Coronary artery (tissue), 2 donors: ENCODE data around the gene CCDC70.

Experiments used
- DNase-seq: peaks from one replicate; pipeline ENCODE4 v3.0.0-alpha.2; 2017; ENCODE audit warnings: low spot score
- H3K27ac ChIP-seq, 2 donors: fragments of 200-600 bp; sonication (generic); one replicate each; pipeline ENCODE4 v1.5.1; 2016 to 2019
- H3K4me3 ChIP-seq: fragments of 200-600 bp; sonication (generic); 2 replicates; pipeline ENCODE4 v1.5.1; 2016; ENCODE audit warnings: mild to moderate bottlenecking, moderate library complexity
- TF ChIP-seq, protein P1 (sequence below): fragments of 200-600 bp; sonication (generic); IDR thresholded peaks from one replicate; pipeline ENCODE4 v1.5.1; 2019; ENCODE audit warnings: antibody characterized with exemption

Gene CCDC70

DNA sequence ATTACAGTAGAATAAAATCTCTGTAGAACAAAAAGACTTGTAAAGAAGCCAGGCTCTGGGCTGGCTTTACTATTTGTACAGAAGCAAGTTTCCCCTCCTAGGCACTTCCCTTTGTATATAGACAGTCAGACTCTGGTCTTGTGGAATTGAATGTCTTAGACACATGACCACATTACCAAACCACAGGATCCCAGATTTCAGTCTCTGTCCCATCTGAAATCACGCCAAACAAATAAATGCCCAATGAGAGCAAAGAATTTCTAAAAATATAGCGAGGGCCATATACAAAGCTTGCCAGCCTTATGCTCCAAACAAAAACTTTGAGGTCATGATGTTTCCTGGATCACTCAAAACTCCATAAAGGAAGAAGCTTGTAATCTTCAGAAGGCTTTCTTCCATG is 23.9 kb downstream of the CCDC70 start:
- Histone ChIP-seq H3K4me3 (no peak overlapping the region), H3K27ac (no peak overlapping the region)
- DNase-seq: no peak
- TF ChIP-seq, protein P1, sequence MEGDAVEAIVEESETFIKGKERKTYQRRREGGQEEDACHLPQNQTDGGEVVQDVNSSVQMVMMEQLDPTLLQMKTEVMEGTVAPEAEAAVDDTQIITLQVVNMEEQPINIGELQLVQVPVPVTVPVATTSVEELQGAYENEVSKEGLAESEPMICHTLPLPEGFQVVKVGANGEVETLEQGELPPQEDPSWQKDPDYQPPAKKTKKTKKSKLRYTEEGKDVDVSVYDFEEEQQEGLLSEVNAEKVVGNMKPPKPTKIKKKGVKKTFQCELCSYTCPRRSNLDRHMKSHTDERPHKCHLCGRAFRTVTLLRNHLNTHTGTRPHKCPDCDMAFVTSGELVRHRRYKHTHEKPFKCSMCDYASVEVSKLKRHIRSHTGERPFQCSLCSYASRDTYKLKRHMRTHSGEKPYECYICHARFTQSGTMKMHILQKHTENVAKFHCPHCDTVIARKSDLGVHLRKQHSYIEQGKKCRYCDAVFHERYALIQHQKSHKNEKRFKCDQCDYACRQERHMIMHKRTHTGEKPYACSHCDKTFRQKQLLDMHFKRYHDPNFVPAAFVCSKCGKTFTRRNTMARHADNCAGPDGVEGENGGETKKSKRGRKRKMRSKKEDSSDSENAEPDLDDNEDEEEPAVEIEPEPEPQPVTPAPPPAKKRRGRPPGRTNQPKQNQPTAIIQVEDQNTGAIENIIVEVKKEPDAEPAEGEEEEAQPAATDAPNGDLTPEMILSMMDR: no peak

DNA sequence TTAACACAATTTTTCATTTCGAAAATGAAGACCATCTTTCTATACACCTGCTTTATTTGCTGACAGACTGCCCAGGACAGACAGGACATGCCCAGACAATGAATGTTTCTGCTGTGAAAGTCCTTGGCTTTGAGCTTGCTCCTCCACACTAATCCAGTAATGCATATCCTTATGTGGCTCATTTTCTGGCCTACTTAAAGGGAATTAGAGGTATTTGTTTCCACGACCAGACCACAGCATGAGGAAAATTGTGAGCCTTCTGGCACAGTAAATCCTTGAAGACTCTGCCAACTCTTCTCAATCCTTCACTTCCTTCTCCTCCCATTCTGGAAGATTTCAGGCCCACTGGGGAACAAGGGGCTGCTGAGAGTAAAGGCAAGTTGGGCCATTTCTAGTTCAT is 25.7 kb downstream of the CCDC70 start:
- Histone ChIP-seq H3K27ac (no peak overlapping the region), H3K4me3 (no peak overlapping the region)
- no peak for DNase-seq
- TF ChIP-seq, protein P1: no peak

DNA sequence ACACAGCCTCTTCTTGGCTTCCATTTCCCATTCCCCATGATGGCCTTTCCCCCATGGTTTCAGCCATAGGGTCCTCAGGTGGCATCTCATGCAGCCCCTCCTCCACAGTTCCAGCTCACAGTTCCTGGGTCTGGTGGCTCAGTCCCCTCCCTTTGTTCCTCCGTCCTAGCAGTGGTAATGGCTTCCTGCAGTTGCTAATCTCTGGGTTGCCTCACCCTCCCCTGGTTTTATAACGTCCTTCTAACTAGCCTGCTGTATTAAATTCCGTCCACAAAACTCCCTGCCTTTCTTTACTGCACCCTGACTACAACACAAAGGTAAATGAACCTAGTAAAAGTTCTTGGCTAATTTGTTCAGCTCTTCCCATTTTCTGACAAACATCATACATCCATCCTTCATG is 30.9 kb downstream of the CCDC70 start:
- no peak for DNase-seq
- H3K27ac ChIP-seq: no peak overlapping the region
- H3K4me3 ChIP-seq: no peak overlapping the region
- TF ChIP-seq, protein P1: no peak

DNA sequence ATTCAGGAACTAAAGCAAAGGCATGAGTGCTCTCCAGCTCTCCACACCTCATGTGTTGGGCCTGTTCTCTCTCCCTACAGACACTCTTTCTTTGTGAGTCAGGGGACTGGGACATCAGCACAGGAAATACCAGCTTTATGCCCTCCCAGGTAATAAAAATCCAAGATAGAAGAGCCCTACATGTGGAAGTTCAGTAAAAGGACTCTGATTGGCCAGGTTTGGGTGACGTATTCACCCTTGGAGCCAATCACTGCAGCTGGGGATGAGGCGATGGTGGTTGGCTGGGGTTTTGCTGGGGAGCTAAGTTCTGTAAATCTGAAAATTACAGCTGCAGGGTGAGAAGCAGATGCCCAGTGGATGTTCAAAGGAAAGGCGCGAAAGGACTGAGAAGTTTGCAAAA is 32.5 kb downstream of the CCDC70 start:
- H3K27ac ChIP-seq: no peak overlapping the region
- no peak overlapping the region for H3K4me3 ChIP-seq
- TF ChIP-seq, protein P1: no peak
- no peak for DNase-seq

DNA sequence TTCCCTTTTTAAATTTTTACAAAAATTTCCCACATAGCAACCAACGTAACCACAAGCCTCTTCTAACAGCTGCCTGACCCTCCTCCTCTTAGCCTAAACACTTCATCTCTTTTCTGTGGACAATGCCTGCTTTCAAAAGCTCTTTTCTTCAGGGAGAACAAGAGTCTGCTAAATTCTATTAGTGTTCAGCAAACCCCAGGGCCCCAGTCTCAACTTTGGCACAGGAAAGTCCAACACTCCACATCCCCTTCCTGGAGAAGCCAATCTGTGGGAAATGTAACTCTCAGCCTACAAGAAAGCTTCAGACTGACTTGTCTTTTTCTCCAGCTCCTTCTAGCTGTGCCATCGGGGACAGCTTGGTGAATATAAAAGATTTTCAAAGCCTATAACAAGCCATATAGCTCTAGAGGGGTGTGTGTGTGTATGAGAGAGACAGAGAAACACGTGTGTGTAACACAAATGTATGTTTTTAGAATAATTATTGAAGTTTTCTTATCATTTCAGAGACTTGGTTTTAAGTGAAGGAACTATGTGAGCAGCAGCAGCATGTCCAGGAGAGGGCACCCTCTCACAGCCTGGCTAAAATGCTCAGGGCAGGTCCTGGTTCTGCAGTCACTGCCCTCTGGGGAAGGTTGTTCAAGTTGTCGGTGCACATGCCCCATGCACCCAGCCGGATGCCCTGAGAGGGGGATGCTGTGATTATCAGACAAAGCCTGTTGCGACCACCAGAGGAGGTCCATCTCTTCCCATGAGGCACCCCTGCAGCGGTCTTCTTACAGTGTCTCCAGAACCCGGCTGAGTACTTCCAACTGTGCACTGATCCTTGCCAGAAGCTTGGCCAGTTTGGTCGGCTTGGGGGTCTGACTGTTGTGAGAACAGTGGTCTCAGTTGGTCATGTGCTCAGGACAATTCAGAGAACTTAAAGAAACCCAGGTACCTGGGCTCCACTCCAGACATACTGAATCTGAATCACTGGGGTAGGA is 34.4 kb downstream of the CCDC70 start:
- TF ChIP-seq, protein P1: no peak
- no peak overlapping the region for H3K27ac ChIP-seq
- no peak overlapping the region for H3K4me3 ChIP-seq
- DNase-seq: no peak

DNA sequence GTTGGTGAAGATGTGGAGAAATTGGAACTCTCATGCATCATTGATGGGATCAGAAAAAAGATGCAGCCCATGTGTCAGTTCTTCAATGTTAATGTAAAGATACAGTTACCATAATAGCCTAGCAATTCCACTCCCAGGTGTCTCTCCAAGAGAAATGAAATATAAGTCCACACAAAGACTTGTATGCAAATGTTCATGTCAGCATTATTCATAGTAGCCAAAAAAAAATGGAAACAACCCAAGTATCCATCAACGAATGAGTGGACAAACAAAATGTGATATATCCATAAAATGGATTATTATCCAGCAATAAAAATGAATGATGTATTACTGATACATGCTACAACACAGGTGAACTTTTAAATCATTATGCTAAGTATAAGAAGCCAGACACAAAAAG is 38.7 kb downstream of the CCDC70 start:
- Histone ChIP-seq H3K27ac (no peak overlapping the region), H3K4me3 (no peak overlapping the region)
- TF ChIP-seq, protein P1: no peak
- DNase-seq: no peak

DNA sequence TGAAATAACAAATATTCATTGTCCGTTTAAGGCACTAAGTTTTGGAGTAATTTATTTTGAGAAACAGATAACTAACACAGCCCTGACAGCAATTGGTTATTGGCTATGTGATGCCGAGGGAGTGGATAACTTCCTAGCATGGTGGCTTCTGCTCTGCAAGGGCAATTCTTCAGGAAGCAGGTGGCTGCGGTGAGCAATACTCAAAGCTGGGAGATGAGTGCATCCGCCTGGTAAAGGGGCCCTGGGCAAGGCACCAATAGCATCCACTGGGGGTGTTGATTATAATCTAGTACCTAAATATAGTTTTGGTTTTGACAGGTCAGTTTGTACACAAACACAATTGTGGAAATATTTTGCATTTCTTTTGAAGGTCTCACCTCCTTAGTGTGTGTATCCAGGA is 41.0 kb downstream of the CCDC70 start:
- no peak for DNase-seq
- no peak overlapping the region for H3K27ac ChIP-seq
- H3K4me3 ChIP-seq: no peak overlapping the region
- TF ChIP-seq, protein P1: no peak
